CD4-positive, alpha-beta T cell treated with Interleukin-4 for 1 hour (primary cell): ENCODE measurements around the gene ACP7.
"Not testable (repeated sequence)": the region's sequence is repeated elsewhere in the genome, so short reads cannot be mapped to it uniquely, and the experiment has no call there.

Experiments
- DNase-seq, 2 donors: peaks; one replicate each; pipeline ENCODE4 v3.0.0-alpha.2; 2020 to 2022

The ACP7 gene

GRCh38 chr19:39083983-39084731 is at the start of gene ACP7:
Gene ACP7 (plus strand): TSS chr19:39084368. CDS start chr19:39085270, 902 bp downstream.
- DNase-seq, result peak in 1 of 2 donors; percentile 24

- no peak for DNase-seq
These were observed 47.6 kb upstream of the ACP7 start for GRCh38 chr19:39036581-39036980.

DNA sequence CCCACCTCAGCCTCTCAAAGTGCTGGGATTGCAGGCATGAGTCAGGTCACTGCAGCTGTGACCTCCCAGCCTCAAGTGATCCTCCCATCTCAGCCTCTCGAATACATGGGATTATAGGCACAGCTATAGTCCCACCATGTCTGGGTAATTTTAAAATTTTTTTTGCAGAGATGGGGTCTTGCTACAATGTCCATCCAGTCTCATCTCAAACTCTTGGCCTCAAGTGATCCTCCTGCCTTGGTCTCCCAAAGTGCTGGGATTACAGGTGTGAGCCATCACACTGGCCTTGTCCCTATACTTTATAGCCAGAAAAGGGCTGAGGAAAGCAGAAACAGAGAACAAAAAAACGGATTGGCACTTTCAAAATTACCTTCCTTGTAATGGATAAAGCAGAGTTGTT is 47.0 kb upstream of the ACP7 start:
- DNase-seq, result no peak

- no peak for DNase-seq
These were observed 46.1 kb upstream of the ACP7 start for GRCh38 chr19:39038098-39038497.

DNA sequence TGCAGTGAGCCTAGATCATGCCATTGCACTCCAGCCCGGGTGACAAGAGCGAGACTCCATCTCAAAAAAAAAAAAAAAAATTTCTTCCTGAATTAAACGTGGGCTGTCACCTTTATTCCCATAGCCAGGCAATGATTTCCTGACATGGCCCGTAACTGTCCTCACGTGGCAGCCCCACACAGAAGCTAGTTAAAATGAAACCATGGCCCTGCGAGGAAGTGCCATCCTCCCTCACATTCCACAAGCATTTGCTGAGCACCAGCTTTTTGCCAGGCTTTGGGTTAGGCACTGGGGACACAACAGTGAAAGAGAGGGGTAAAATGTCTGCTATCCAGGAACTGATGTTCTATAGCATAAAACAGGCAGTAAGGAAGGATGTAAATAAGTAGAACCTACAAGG is 38.7 kb upstream of the ACP7 start:
- DNase-seq, result no peak

DNA sequence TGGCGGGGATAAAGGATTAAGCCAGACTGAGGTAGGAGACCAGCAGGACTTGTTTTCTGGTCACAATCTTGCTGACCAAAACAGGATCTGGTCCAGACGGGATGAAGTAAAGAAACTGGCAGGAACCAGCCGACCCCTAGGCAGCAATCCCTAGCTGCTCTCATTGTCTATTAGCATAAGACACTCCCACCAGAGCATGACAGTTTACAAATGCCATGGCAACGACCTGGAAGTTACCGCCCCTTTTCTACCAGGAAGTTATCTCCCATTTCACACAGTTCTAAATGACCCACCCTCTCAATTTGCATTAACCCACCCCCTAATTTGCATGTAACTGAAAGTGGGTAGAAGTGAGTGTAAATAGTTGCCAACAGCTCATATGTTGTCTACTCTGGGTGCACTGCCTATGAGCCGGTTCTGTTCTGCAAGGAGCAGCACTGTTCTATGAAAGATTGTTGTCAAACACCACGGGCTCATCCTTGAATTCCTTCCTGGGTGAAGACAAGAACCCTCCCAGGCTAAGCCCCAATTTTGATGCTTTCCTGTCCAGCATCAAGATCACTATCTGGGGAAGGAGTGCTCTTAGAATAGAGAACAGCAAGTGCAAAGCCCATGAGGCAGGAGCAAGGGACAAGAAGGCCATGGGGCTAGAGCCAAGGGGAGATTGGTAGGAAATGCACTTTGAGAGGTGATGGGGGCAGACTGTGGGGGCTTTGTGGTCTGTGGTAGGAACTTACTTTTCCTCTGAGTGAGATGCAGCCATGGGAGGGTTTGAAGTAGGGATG is 37.9 kb upstream of the ACP7 start:
- no peak for DNase-seq

GRCh38 chr19:39047073-39047472 is 37.1 kb upstream of the ACP7 start:
- no peak for DNase-seq

DNA sequence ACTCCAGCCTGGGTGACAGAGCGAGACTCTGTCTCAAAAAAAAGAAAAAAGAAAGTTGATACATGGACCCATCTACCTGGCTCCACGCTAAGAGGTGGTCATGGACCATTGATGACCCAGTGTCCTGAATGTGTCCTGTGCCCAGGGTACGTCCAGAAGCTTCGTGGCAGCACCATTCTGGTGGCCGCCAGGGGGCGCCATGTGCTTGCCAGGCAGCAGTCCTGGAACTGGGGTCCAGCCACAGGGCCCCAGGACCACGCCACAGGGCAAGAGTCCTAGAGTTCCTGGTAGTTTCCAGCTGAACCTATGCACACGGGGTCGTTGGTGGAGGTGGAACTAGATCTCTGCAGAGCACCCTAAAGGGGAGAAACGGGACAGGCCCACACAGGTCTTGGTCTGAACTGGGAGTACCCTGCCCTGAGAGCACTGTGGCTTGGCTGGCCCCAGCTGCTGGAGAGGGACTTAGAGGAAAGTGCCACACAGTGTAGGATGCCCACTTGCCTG is 31.9 kb upstream of the ACP7 start:
- peak; percentile 59 to 66 for DNase-seq

DNA sequence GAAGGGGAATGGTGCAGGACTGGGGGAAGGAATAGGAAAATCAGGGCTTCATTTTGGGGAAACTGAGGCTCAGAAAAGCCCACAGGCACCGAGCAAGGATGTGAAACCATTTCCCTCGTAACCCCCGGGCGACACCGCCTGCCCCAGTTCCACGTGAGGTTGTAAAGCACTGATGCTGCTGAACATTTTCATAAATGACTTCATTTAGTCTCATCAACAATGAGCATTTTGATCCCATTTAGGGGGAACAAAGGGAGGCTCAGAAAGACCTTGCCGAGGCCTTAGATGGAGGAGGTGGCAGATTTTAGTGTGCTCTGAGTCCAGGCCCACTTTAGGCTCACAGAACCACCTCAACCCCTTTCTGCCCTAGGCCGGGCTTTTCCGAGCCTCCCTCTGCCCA is 31.3 kb upstream of the ACP7 start:
- DNase-seq, result no peak

DNA sequence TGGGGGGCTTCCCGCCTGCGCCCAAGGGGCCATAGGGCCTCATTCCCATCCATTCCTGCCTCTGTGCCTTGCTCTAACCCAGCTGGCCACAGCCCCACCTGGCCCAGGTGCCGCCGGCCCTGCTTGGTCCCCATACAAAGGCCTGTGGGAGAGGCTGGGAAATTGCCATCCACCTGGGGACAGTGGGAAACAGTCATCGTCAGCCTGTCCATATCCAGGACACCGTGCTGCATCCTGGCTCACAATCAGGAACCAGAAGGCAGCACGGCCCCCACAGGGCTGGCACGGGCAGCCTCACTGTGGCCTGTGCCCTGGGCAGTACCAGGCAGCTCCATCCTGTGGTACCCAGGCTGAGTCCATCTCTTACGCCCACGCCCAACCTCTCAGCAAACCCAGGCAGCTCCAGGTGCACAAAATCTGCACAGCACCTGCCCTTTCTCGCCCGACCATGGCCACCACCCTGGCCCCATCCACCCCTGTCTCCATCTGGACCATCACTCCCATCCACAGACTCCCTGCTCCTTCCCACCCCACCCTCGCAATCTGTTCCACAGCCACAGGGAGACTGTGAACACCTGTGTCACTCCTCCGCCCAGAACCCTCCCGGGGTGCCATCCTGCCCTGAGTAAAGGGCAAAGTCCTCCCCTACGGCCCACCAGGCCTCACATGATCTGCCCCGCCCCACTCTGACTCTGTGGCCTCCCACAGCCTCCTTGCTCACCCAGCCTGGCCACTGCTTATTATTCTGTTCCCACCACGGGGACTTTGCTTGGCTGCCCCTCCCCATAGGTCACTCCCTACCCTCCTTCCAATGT is 30.7 kb upstream of the ACP7 start:
- DNase-seq, result no peak

DNA sequence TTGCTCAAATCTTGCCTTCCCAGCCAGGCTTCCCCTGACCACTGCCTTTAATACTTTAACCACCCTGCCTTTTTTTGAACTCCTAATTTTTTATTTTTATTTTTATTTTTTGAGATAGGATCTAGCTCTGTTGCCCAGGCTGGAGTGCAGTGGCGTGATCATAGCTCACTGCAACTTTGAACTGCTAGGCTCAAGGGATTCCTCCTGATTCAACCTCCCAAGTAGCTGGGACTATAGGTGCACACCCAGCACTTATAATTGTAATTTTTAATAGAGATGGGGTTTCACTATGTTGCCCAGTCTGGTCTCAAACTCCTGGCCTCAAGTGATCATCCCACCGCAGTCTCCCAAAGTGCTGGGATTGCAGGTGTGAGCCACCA is 30.1 kb upstream of the ACP7 start:
- DNase-seq, result no peak

GRCh38 chr19:39057615-39058014 is 26.6 kb upstream of the ACP7 start:
- no peak for DNase-seq

DNA sequence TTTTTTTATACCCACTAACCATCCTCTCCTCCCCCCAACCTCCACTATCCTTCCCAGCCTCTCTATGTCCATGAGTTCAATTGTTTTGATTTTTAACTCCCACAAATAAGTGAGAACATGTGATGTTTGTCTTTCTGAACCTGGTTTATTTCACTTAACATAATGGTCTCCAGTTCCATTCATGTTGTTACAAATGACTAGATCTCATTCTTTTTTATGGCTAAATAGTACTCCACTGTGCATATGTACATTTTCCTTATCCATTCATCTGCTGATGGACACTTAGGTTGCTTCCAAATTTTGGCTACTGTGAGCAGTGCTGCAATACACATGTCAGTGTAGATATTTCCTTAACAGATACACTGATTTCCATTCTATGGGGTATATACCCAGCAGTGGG is 24.9 kb upstream of the ACP7 start:
- no peak for DNase-seq

GRCh38 chr19:39060171-39060570 is 24.0 kb upstream of the ACP7 start:
- DNase-seq, result no peak

GRCh38 chr19:39064405-39064804 is 19.8 kb upstream of the ACP7 start:
- DNase-seq, result no peak

DNA sequence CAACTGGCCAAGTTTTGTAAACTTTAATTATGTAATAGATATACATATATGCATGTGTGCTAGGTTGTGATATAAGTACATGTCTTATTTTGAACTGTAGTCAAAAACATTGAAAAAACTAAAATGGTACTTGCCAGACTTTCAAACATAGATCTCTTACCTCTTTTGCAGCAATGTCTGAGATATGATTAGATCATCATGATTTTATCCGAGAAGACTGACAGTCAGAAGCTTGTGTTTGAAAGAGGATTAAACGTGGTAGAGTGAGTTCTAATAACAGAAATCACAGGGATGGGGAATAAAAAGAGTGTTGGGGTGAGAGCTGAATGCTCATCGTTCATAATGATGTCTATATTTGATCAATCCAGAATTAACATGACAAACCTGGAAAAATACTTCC is 18.2 kb upstream of the ACP7 start:
- DNase-seq, result no peak

GRCh38 chr19:39067104-39067503 is 17.1 kb upstream of the ACP7 start:
- DNase-seq, result no peak

- not testable (repeated sequence) for DNase-seq
These were observed 15.9 kb upstream of the ACP7 start for GRCh38 chr19:39068259-39068658.

- no peak for DNase-seq
These were observed 13.3 kb upstream of the ACP7 start for GRCh38 chr19:39070888-39071287.

DNA sequence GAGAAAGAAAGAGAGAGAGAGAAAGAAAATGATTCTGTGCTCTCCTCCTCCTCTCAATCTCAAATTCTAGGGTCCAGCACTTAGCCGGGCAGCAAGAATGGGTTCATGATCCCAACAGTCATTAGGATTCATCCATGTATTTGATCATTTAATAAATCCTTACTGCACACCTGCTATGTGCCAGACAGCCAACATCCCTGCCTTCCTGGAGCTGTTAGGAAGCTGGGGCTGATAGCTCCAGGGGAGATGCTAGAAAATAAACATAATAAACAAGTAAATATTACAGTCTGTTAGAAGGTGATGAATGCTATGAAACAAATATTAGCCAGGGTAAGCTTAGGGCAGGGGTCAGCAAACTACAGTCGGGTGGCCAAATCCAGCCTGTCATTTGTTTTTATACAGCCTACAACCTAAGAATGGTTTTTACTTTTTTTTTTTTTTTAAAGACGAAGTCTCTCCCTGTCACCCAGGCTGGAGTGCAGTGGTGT is 9.9 kb upstream of the ACP7 start:
- no peak for DNase-seq

- DNase-seq, result no peak
These were observed 9.2 kb upstream of the ACP7 start for GRCh38 chr19:39074942-39075341.

- no peak for DNase-seq
These were observed 6.8 kb upstream of the ACP7 start for GRCh38 chr19:39077323-39077722.
